ENCODE measurements around the gene GINS2.

Gene GINS2

DNA sequence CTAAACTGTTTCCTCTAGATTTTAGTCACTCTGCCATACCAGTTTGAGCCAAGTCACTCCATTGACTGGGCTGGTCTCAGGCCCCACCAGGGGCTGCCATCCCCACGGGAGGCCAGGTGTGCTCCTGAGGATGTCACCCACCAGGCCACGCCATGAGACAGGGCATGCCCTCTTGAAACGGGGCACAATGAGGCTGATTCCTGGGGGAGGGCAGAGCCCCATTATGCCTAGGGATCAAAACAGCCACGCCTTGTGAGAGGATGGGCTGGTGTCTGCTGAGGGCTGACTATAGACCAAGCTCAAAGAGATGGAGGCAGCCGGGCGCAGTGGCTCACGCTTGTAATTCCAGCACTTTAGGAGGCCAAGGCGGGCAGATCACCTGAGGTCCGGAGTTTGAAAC, 21.5 kb downstream of the GINS2 start:
- WGBS (ENCODE audit: insufficient coverage, insufficient read length): no CpG with 5 or more reads among the region's 9 CpGs
- H3K27me3 ChIP-seq (ENCODE audit: control insufficient read depth, insufficient read depth, low read length): no peaks in the 10 kb centered on the region
- H3K36me3 ChIP-seq (ENCODE audit: control insufficient read depth, insufficient read depth, low read length): peaks cover 65% of the 10 kb centered on the region
- H3K27ac ChIP-seq (ENCODE audit: low read length): no peak overlapping the region
- no peaks in the 10 kb centered on the region for H3K9me3 ChIP-seq (ENCODE audit: control insufficient read depth, insufficient read depth, low read length)
- DNase-seq (ENCODE audit: low read depth, low spot score): no peak
- no peak overlapping the region for H3K4me3 ChIP-seq (ENCODE audit: low read length)
- no peaks in the 10 kb centered on the region; the same call in 1 of the 2 replicates for H3K4me1 ChIP-seq (ENCODE audit: control insufficient read depth, insufficient read depth, low read length)

DNA sequence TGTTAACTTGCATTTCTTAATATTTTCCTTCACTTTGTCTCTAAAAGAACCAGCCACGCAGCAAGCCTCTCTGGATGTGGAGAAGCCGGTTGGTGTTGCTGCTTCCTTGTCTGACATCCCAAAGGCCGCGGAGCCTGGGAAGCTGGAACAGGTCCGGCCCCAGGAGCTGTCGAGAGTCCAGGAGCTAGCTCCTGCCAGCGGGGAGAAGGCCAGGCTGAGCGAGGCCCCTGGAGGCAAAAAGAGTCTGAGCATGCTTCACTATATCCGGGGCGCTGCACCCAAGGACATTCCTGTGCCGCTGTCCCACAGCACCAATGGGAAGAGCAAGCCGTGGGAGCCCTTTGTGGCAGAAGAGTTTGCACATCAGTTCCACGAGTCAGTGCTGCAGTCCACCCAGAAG, 22.8 kb downstream of the GINS2 start:
- WGBS (ENCODE audit: insufficient coverage, insufficient read length): no CpG with 5 or more reads among the region's 13 CpGs
- H3K27me3 ChIP-seq (ENCODE audit: control insufficient read depth, insufficient read depth, low read length): no peaks in the 10 kb centered on the region
- no peak overlapping the region for H3K27ac ChIP-seq (ENCODE audit: low read length)
- DNase-seq (ENCODE audit: low read depth, low spot score): no peak
- no peaks in the 10 kb centered on the region; the same call in 1 of the 2 replicates for H3K4me1 ChIP-seq (ENCODE audit: control insufficient read depth, insufficient read depth, low read length)
- no peaks in the 10 kb centered on the region for H3K9me3 ChIP-seq (ENCODE audit: control insufficient read depth, insufficient read depth, low read length)
- no peak overlapping the region for H3K4me3 ChIP-seq (ENCODE audit: low read length)
- peaks cover 71% of the 10 kb centered on the region for H3K36me3 ChIP-seq (ENCODE audit: control insufficient read depth, insufficient read depth, low read length)

DNA sequence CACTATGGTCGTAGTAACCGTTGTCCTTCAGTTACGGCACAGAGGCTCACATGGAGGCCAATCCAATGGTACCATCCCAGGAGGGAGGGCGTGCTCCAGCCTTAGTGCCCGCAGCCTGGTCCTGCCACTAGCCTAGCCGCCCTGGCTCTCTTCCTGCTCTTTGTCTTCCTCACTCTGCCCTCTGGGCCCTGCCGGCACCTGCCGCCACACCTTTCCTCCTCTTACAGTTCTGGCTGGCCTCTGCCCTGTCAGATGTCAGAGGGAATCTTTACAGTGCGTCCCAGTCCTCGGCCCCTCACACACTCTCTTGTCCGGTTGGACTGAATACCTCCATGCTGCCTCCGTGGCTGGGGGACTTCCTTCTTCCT, 23.4 kb downstream of the GINS2 start:
- Histone ChIP-seq H3K27me3 (ENCODE audit: control insufficient read depth, insufficient read depth, low read length) (no peaks in the 10 kb centered on the region), H3K4me3 (ENCODE audit: low read length) (no peak overlapping the region), H3K9me3 (ENCODE audit: control insufficient read depth, insufficient read depth, low read length) (no peaks in the 10 kb centered on the region), H3K27ac (ENCODE audit: low read length) (no peak overlapping the region), H3K4me1 (ENCODE audit: control insufficient read depth, insufficient read depth, low read length) (no peaks in the 10 kb centered on the region), H3K36me3 (ENCODE audit: control insufficient read depth, insufficient read depth, low read length) (peaks cover 69% of the 10 kb centered on the region)
- DNase-seq (ENCODE audit: low read depth, low spot score): no peak
- no CpG with 5 or more reads among the region's 12 CpGs for WGBS (ENCODE audit: insufficient coverage, insufficient read length)

DNA sequence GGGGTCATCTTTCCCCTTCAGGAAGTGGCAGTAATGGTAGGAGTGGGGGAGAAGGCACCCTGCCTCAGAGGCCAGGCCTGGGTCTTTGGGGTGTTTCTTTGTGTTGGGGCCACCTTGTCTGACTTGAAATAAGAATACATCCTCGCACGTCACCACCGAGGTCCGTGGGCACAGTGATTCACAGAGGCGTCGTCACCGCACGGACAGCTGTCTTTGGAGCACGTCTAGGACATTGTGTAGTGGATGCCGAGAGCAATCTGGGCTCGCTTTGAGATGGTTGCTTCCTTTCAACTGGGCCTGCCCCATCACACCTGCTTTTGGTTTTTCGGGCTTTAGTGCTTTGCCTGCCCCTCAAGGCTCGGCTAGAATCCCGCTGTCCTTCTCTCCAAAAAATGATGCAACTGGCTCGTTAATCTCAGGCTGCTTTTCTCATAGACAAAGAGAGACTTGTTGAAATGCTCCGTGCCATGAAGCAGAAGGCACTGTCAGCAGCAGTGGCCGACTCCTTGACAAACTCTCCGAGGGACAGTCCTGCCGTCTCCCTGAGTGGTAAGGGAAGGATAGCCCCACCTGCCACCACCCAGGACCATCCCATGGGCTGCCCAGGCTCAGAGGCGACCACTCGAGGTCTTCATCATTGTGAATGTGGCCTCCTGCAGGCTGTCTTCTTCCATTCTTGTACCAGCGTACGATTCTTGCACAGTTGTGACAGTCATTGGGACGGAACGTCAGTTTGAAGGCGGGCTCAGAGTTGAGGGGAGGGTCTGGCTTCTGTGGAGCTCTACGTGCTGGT, 24.0 kb downstream of the GINS2 start:
- H3K27me3 ChIP-seq (ENCODE audit: control insufficient read depth, insufficient read depth, low read length): no peaks in the 10 kb centered on the region
- no peaks in the 10 kb centered on the region for H3K9me3 ChIP-seq (ENCODE audit: control insufficient read depth, insufficient read depth, low read length)
- no peaks in the 10 kb centered on the region for H3K4me1 ChIP-seq (ENCODE audit: control insufficient read depth, insufficient read depth, low read length)
- WGBS (ENCODE audit: insufficient coverage, insufficient read length): no CpG with 5 or more reads among the region's 27 CpGs
- peaks cover 69% of the 10 kb centered on the region for H3K36me3 ChIP-seq (ENCODE audit: control insufficient read depth, insufficient read depth, low read length)
- H3K27ac ChIP-seq (ENCODE audit: low read length): no peak overlapping the region
- no peak for DNase-seq (ENCODE audit: low read depth, low spot score)
- H3K4me3 ChIP-seq (ENCODE audit: low read length): no peak overlapping the region

DNA sequence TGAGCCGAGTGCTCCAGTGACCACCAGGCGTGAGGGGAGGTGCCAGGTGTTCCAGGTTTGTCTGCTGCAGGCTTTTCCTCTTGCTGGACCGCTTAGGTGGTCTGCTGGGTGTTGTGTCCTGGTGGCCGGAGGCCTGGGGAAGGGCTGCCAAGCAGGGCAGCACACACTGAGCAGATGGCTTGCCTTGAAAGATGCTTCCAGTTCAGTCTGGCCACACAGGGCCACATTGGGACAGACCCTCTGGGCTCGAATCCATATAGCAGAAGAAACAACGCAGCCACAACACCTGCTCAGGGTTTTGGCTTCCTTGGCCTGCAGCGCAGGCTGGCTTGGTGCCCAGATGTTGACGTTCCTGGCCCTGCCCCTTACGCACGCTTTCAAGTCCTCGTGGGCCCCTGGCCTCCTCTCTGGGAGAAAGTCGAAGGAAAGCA, 24.8 kb downstream of the GINS2 start:
- H3K4me3 ChIP-seq (ENCODE audit: low read length): no peak overlapping the region
- peaks cover 67% of the 10 kb centered on the region for H3K36me3 ChIP-seq (ENCODE audit: control insufficient read depth, insufficient read depth, low read length)
- no peaks in the 10 kb centered on the region for H3K9me3 ChIP-seq (ENCODE audit: control insufficient read depth, insufficient read depth, low read length)
- no peak overlapping the region for H3K27ac ChIP-seq (ENCODE audit: low read length)
- no peak for DNase-seq (ENCODE audit: low read depth, low spot score)
- no peaks in the 10 kb centered on the region for H3K27me3 ChIP-seq (ENCODE audit: control insufficient read depth, insufficient read depth, low read length)
- WGBS (ENCODE audit: insufficient coverage, insufficient read length): no CpG with 5 or more reads among the region's 12 CpGs
- H3K4me1 ChIP-seq (ENCODE audit: control insufficient read depth, insufficient read depth, low read length): no peaks in the 10 kb centered on the region

DNA sequence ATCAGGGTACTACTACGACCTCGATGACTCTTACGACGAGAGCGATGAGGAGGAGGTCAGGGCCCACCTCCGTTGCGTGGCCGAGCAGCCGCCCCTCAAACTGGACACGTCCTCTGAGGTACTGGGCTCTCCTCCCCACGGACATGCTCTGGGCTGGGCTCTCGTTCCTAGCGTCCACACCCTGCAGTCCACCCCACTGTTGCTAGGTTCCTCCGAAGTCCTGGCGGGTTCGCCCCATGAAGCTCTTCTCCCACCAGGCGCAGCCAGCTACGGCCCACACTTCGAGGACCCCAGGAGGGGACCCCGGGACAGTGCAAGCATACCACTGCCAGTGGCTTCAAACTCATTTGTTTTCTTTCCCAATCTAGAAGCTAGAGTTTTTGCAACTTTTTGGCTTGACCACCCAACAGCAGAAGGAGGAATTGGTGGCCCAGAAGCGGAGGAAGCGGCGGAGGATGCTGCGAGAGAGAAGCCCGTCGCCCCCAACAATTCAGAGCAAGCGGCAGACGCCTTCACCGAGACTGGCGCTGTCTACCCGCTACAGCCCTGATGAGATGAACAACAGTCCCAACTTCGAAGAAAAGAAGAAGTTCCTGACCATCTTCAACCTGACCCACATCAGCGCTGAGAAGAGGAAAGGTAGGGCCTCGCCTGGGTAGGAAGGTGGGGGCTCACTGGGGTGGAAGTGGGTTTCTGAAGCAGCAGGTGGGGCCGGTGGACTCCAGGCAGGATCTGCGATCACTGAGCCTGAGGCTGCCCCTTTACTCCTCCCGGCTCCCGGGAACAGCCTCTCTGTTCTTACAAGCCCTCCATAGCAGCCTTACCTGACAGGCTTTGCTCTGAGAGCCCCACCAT, 25.6 kb downstream of the GINS2 start:
- WGBS (ENCODE audit: insufficient coverage, insufficient read length): no CpG with 5 or more reads among the region's 38 CpGs
- no peak overlapping the region for H3K27ac ChIP-seq (ENCODE audit: low read length)

DNA sequence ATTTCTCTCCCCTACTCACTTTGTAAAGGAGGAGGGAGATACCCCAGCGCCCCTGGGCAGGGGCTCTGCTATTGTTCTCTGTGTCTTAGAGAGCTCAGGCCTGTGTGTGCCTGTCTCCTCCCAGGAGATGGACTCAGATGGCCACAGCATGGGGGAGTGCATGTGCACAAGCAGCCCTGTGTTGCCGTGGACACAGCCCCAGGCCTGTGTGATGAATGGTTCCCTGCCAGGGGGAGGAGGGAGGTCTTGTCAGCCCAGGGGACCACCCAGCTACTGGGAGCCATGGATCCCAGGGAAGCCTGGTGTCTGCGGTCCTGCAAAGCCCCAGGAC, 26.3 kb downstream of the GINS2 start:
- Histone ChIP-seq H3K4me1 (ENCODE audit: control insufficient read depth, insufficient read depth, low read length) (no peaks in the 10 kb centered on the region), H3K36me3 (ENCODE audit: control insufficient read depth, insufficient read depth, low read length) (peaks cover 69% of the 10 kb centered on the region), H3K27ac (ENCODE audit: low read length) (no peak overlapping the region), H3K27me3 (ENCODE audit: control insufficient read depth, insufficient read depth, low read length) (no peaks in the 10 kb centered on the region), H3K4me3 (ENCODE audit: low read length) (no peak overlapping the region), H3K9me3 (ENCODE audit: control insufficient read depth, insufficient read depth, low read length) (no peaks in the 10 kb centered on the region)
- DNase-seq (ENCODE audit: low read depth, low spot score): no peak
- no CpG with 5 or more reads among the region's 3 CpGs for WGBS (ENCODE audit: insufficient coverage, insufficient read length)

More for the DNA sequence above, 25.6 kb downstream of the GINS2 start:
- Histone ChIP-seq H3K36me3 (ENCODE audit: control insufficient read depth, insufficient read depth, low read length) (peaks cover 68% of the 10 kb centered on the region), H3K9me3 (ENCODE audit: control insufficient read depth, insufficient read depth, low read length) (no peaks in the 10 kb centered on the region), H3K4me3 (ENCODE audit: low read length) (no peak overlapping the region), H3K4me1 (ENCODE audit: control insufficient read depth, insufficient read depth, low read length) (no peaks in the 10 kb centered on the region), H3K27me3 (ENCODE audit: control insufficient read depth, insufficient read depth, low read length) (no peaks in the 10 kb centered on the region)
- DNase-seq (ENCODE audit: low read depth, low spot score): no peak

DNA sequence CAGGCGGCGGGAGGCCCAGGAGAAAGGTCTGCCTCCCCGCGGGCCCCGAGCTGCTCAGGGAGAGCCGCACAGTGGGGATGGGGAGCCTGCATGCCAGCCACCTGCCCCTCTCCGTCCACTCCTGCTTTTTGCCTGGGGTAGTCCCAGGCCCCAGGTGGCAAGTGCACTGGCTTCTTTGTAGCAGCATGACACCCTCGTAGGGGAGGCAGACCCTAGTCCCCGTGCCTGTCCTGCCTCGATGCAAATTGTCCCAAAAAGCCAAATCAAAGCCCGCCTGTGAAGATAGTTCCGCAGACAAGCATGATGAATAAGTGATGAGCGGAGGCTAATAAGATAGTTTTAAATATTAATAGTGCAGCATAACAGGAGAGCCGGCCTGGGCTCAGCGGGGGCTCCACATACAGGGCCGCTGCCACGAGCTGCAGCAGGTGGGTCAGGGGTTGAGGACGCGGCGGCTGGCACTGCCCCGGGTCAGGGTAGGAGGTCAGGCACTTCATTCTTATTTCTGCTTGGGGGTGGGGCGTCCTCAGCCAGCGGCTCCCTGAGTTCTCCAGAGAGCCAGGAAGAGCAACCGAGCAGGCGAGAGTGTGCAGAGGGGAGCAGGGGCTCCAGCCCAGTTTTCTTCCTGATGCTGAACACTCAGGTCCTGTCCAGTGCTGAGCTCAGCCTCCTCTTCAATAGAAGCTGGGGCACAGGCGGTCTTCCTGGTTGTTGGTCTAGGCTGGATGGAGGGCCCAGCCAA, 26.8 kb downstream of the GINS2 start:
- H3K27ac ChIP-seq (ENCODE audit: low read length): no peak overlapping the region
- DNase-seq (ENCODE audit: low read depth, low spot score): no peak
- no peaks in the 10 kb centered on the region for H3K27me3 ChIP-seq (ENCODE audit: control insufficient read depth, insufficient read depth, low read length)
- H3K4me3 ChIP-seq (ENCODE audit: low read length): no peak overlapping the region
- no peaks in the 10 kb centered on the region for H3K9me3 ChIP-seq (ENCODE audit: control insufficient read depth, insufficient read depth, low read length)
- peaks cover 68% of the 10 kb centered on the region for H3K36me3 ChIP-seq (ENCODE audit: control insufficient read depth, insufficient read depth, low read length)
- no peaks in the 10 kb centered on the region for H3K4me1 ChIP-seq (ENCODE audit: control insufficient read depth, insufficient read depth, low read length)
- WGBS (ENCODE audit: insufficient coverage, insufficient read length): no CpG with 5 or more reads among the region's 26 CpGs

DNA sequence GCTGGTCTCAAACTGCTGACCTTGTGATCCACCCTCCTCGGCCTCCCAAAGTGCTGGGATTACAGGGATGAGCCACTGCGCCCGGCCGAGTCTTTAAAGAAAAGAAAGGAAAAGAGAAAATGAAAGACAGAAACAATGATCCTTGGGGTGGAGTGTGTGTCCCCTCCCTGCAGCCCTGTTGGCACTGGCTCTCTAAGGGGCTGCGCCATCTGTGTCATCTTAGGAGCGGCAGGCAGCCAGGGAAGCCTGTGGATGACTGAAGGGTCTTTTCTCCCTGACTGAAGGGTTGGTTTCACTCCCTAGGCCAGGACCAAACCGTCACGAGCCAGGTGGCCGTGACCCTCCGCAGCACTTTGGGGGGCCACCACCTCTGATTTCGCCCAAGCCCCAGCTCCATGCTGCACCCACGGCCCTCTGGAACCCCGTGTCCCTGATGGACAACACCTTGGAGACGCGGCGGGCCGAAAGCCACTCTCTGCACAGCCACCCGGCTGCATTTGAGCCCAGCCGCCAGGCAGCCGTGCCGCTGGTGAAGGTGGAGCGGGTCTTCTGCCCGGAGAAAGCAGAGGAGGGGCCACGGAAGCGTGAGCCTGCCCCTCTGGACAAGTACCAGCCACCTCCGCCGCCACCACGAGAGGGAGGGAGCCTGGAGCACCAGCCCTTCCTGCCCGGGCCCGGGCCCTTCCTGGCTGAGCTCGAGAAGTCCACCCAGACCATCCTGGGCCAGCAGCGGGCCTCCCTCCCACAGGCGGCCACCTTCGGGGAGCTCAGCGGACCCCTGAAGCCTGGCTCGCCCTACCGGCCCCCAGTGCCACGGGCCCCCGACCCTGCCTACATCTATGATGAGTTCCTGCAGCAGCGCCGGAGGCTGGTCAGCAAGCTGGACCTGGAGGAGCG, 27.7 kb downstream of the GINS2 start:
- H3K4me1 ChIP-seq (ENCODE audit: control insufficient read depth, insufficient read depth, low read length): no peaks in the 10 kb centered on the region
- no CpG with 5 or more reads among the region's 42 CpGs for WGBS (ENCODE audit: insufficient coverage, insufficient read length)
- H3K4me3 ChIP-seq (ENCODE audit: low read length): no peak overlapping the region
- DNase-seq (ENCODE audit: low read depth, low spot score): no peak
- peaks cover 67% of the 10 kb centered on the region for H3K36me3 ChIP-seq (ENCODE audit: control insufficient read depth, insufficient read depth, low read length)
- no peaks in the 10 kb centered on the region for H3K27me3 ChIP-seq (ENCODE audit: control insufficient read depth, insufficient read depth, low read length)
- H3K9me3 ChIP-seq (ENCODE audit: control insufficient read depth, insufficient read depth, low read length): no peaks in the 10 kb centered on the region
- no peak overlapping the region for H3K27ac ChIP-seq (ENCODE audit: low read length)

All from iPS DF 6.9 (cell line).